Mesendoderm (in vitro differentiated cells): ENCODE measurements around the gene UBA3.

Experiments used
- DNase-seq: peaks from one replicate; pipeline ENCODE4 v3.0.0; 2013
- H2AK5ac ChIP-seq: 2 replicates; pipeline ENCODE4 v1.6.1; 2013; ENCODE audit warnings: low read length, inconsistent platforms
- H2BK120ac ChIP-seq: 2 replicates; pipeline ENCODE4 v1.6.1; 2013; ENCODE audit warnings: low read depth, mild to moderate bottlenecking, low read length, moderate library complexity, mixed read lengths
- H2BK15ac ChIP-seq: replicated peaks from 2 replicates; pipeline ENCODE4 v1.6.1; 2013; ENCODE audit warnings: low read depth, mild to moderate bottlenecking, moderate library complexity
- H2BK5ac ChIP-seq: 2 replicates; pipeline ENCODE4 v1.6.1; 2013; ENCODE audit warnings: low read length, inconsistent platforms
- H3K18ac ChIP-seq: 2 replicates; pipeline ENCODE4 v1.6.1; 2013; ENCODE audit warnings: mild to moderate bottlenecking, low read length, mixed read lengths
- H3K23ac ChIP-seq: one replicate; pipeline ENCODE4 v1.6.1; 2013; ENCODE audit warnings: low read length
- H3K27ac ChIP-seq: 2 replicates; pipeline ENCODE4 v1.5.1; 2013; ENCODE audit warnings: low read depth, mild to moderate bottlenecking, inconsistent platforms, low read length, moderate library complexity
- H3K27me3 ChIP-seq: 2 replicates; pipeline ENCODE4 v1.6.1; 2013; ENCODE audit warnings: low read length, control low read depth, mild to moderate bottlenecking, inconsistent platforms; ENCODE audit not compliant: insufficient read depth, poor library complexity
- H3K36me3 ChIP-seq: 2 replicates; pipeline ENCODE4 v1.6.1; 2013; ENCODE audit warnings: low read length, inconsistent platforms; ENCODE audit not compliant: control insufficient read depth, insufficient read depth
- H3K4ac ChIP-seq: one replicate; pipeline ENCODE4 v1.6.1; 2013; ENCODE audit warnings: low read depth, mild to moderate bottlenecking, low read length, moderate library complexity
- H3K4me1 ChIP-seq: 2 replicates; pipeline ENCODE4 v1.6.1; 2013; ENCODE audit warnings: low read depth, low read length, inconsistent platforms; ENCODE audit not compliant: control insufficient read depth
- H3K4me2 ChIP-seq: 2 replicates; pipeline ENCODE4 v1.6.1; 2013; ENCODE audit warnings: low read length
- H3K4me3 ChIP-seq: 2 replicates; pipeline ENCODE4 v1.5.1; 2013; ENCODE audit warnings: mild to moderate bottlenecking, low read length
- H3K56ac ChIP-seq: one replicate; pipeline ENCODE4 v1.6.1; 2013; ENCODE audit warnings: low read length
- H3K79me1 ChIP-seq: 2 replicates; pipeline ENCODE4 v1.6.1; 2013; ENCODE audit warnings: low read length, inconsistent platforms
- H3K79me2 ChIP-seq: 2 replicates; pipeline ENCODE4 v1.6.1; 2013; ENCODE audit warnings: mild to moderate bottlenecking, low read length; ENCODE audit not compliant: control insufficient read depth, insufficient read depth
- H3K9ac ChIP-seq: 2 replicates; pipeline ENCODE4 v1.6.1; 2013; ENCODE audit warnings: low read length, inconsistent platforms
- H4K5ac ChIP-seq: one replicate; pipeline ENCODE4 v1.6.1; 2013; ENCODE audit warnings: low read length
- H4K8ac ChIP-seq: one replicate; pipeline ENCODE4 v1.6.1; 2013; ENCODE audit warnings: low read depth, mild to moderate bottlenecking, control low read depth, low read length, moderate library complexity
- WGBS: extraction: QIAGEN DNeasy Blood & Tissue Kit; methylation state at CpG from one replicate; pipeline ENCODE4 v1.1.7; 2013; ENCODE audit warnings: low lambda C conversion rate, missing lambda C conversion rate; ENCODE audit not compliant: insufficient coverage; ENCODE audit errors: extremely low coverage; 5-methylcytosine and 5-hydroxymethylcytosine counted together

UBA3 gene

GRCh38 chr3:69116897-69117296 is 36.7 kb upstream of the UBA3 start:
- Histone ChIP-seq H2BK5ac (no peak overlapping the region), H4K8ac (no peak overlapping the region), H3K27ac (no peak overlapping the region), H3K18ac (no peak overlapping the region), H3K9ac (no peak overlapping the region), H3K4ac (no peak overlapping the region), H3K27me3 (no peaks in the 10 kb centered on the region), H2BK15ac (no peak overlapping the region), H3K4me3 (no peak overlapping the region), H3K79me1 (no peaks in the 10 kb centered on the region), H3K4me2 (no peak overlapping the region), H4K5ac (no peak overlapping the region), H3K79me2 (no peaks in the 10 kb centered on the region), H3K36me3 (no peaks in the 10 kb centered on the region), H3K4me1 (no peaks in the 10 kb centered on the region), H3K56ac (no peak overlapping the region), H2BK120ac (no peak overlapping the region), H3K23ac (no peak overlapping the region), H2AK5ac (no peak overlapping the region)
- no CpG with 5 or more reads among the region's 3 CpGs for WGBS
- no peak for DNase-seq

- Histone ChIP-seq H3K79me1 (no peaks in the 10 kb centered on the region), H3K79me2 (no peaks in the 10 kb centered on the region), H2BK15ac (no peak overlapping the region), H3K56ac (no peak overlapping the region), H2BK120ac (no peak overlapping the region), H3K9ac (no peak overlapping the region), H3K23ac (no peak overlapping the region), H4K8ac (no peak overlapping the region), H3K4me1 (no peaks in the 10 kb centered on the region), H3K18ac (no peak overlapping the region), H3K36me3 (no peaks in the 10 kb centered on the region), H3K4ac (no peak overlapping the region), H2BK5ac (no peak overlapping the region), H2AK5ac (no peak overlapping the region), H3K4me2 (no peak overlapping the region), H4K5ac (no peak overlapping the region), H3K27me3 (no peaks in the 10 kb centered on the region), H3K27ac (no peak overlapping the region), H3K4me3 (no peak overlapping the region)
- no CpG with 5 or more reads among the region's 4 CpGs for WGBS
- no peak for DNase-seq
These were observed 36.0 kb upstream of the UBA3 start for GRCh38 chr3:69116162-69116561.

GRCh38 chr3:69115731-69116130 is 35.6 kb upstream of the UBA3 start:
- Histone ChIP-seq H3K18ac (no peak overlapping the region), H4K5ac (no peak overlapping the region), H3K36me3 (no peaks in the 10 kb centered on the region)

GRCh38 chr3:69113536-69113935 is 33.4 kb upstream of the UBA3 start:
- Histone ChIP-seq H3K27ac (no peak overlapping the region), H3K4me2 (no peak overlapping the region), H3K56ac (no peak overlapping the region), H3K79me2 (no peaks in the 10 kb centered on the region), H4K8ac (no peak overlapping the region), H2BK15ac (no peak overlapping the region), H3K4ac (no peak overlapping the region), H4K5ac (no peak overlapping the region), H3K4me1 (no peaks in the 10 kb centered on the region), H3K23ac (no peak overlapping the region), H3K4me3 (no peak overlapping the region), H3K36me3 (no peaks in the 10 kb centered on the region), H2BK5ac (no peak overlapping the region), H3K9ac (no peak overlapping the region), H2AK5ac (no peak overlapping the region), H2BK120ac (no peak overlapping the region), H3K27me3 (no peaks in the 10 kb centered on the region), H3K79me1 (no peaks in the 10 kb centered on the region), H3K18ac (no peak overlapping the region)
- DNase-seq, result no peak
- no CpG with 5 or more reads among the region's 3 CpGs for WGBS

More at GRCh38 chr3:69115731-69116130, 35.6 kb upstream of the UBA3 start:
- Histone ChIP-seq H4K8ac (no peak overlapping the region), H2AK5ac (no peak overlapping the region), H3K27me3 (no peaks in the 10 kb centered on the region), H3K4me2 (no peak overlapping the region), H3K79me1 (no peaks in the 10 kb centered on the region), H3K4me1 (no peaks in the 10 kb centered on the region), H3K79me2 (no peaks in the 10 kb centered on the region), H3K56ac (no peak overlapping the region), H3K27ac (no peak overlapping the region), H3K9ac (no peak overlapping the region), H2BK120ac (no peak overlapping the region), H3K4me3 (no peak overlapping the region), H3K4ac (no peak overlapping the region), H3K23ac (no peak overlapping the region), H2BK15ac (no peak overlapping the region), H2BK5ac (no peak overlapping the region)
- WGBS, result no CpG with 5 or more reads among the region's 2 CpGs
- no peak for DNase-seq

- Histone ChIP-seq H2BK120ac (no peak overlapping the region), H3K4me1 (no peaks in the 10 kb centered on the region), H3K4ac (no peak overlapping the region), H3K56ac (no peak overlapping the region), H3K27me3 (no peaks in the 10 kb centered on the region), H2BK15ac (no peak overlapping the region), H3K23ac (no peak overlapping the region), H3K9ac (no peak overlapping the region), H3K4me3 (no peak overlapping the region), H4K5ac (no peak overlapping the region), H3K79me1 (no peaks in the 10 kb centered on the region), H3K4me2 (no peak overlapping the region), H3K18ac (no peak overlapping the region), H3K27ac (no peak overlapping the region), H2AK5ac (no peak overlapping the region), H2BK5ac (no peak overlapping the region), H4K8ac (no peak overlapping the region), H3K79me2 (no peaks in the 10 kb centered on the region), H3K36me3 (no peaks in the 10 kb centered on the region)
- no CpG with 5 or more reads among the region's 1 CpG for WGBS
- no peak for DNase-seq
These were observed 30.9 kb upstream of the UBA3 start for GRCh38 chr3:69110941-69111546.

GRCh38 chr3:69108811-69109210 is 28.6 kb upstream of the UBA3 start:
- H2BK15ac ChIP-seq, result no peak overlapping the region
- H2BK120ac ChIP-seq, result no peak overlapping the region
- no peaks in the 10 kb centered on the region for H3K36me3 ChIP-seq
- H3K56ac ChIP-seq, result no peak overlapping the region
- no peak overlapping the region for H3K4ac ChIP-seq
- H2BK5ac ChIP-seq, result no peak overlapping the region
- no peak overlapping the region for H3K4me3 ChIP-seq
- no peak overlapping the region for H3K18ac ChIP-seq
- H3K4me2 ChIP-seq, result no peak overlapping the region
- H3K23ac ChIP-seq, result no peak overlapping the region
- H3K27me3 ChIP-seq, result no peaks in the 10 kb centered on the region
- no peak overlapping the region for H4K8ac ChIP-seq
- DNase-seq, result no peak
- no peaks in the 10 kb centered on the region for H3K4me1 ChIP-seq
- H4K5ac ChIP-seq, result no peak overlapping the region
- no peak overlapping the region for H3K27ac ChIP-seq
- H3K79me1 ChIP-seq, result no peaks in the 10 kb centered on the region
- WGBS, result no CpG with 5 or more reads among the region's 5 CpGs
- H3K79me2 ChIP-seq, result no peaks in the 10 kb centered on the region
- no peak overlapping the region for H2AK5ac ChIP-seq
- H3K9ac ChIP-seq, result no peak overlapping the region
